Erythroblast (primary cell): ENCODE data around the gene IGF1.

Experiments
- DNase-seq, 2 experiments: peaks; one replicate each; lab custom pipeline; 2025; lab: John Stamatoyannopoulos, UW
- GATA1 ChIP-seq: IDR thresholded peaks from 2 replicates; pipeline ENCODE4 v1.6.1; 2011; ENCODE audit warnings: low read depth, mild to moderate bottlenecking, control low read depth, low read length, moderate library complexity
- POLR2A ChIP-seq: IDR thresholded peaks from 2 replicates; pipeline ENCODE4 v1.6.1; 2011; ENCODE audit warnings: mild to moderate bottlenecking, low read length

The IGF1 gene

DNA sequence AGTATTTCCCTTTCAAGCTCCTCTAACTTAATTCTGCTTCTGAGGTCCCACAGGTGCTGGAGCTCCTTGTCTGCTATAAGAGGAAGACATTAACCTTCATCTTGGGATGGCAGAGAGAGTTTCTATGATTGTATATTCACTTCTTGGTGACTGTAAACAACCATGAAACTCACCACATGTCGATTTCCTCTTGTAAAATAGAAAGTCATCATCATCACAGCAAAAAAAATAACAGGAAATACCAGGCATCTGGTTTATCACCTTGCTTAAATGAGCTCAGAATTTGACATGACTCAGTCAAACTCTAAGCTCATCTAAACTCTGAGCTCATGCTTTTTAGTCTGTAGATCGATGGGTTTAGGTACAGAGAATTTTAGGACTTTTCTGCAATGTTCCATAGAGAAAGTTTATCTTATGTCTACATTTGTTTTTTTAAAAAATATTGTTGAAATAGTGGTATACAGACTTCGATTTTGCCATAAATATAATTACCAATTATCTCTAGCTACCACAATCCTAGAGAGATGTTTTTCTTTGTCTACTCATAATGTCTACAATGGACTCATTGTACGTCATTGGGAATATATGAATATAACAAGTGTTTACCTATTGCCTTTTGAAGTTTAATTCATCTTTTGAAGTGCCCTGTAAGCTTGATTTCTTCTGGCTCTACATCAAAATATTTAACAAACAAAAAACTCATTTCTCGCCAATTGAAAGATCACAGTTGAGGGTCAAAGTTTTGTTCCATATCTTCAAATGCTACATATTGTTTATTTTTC, 58.4 kb downstream of the IGF1 start:
- TF ChIP-seq POLR2A (no peak), GATA1 (no peak)
- DNase-seq, result no peak

GRCh38 chr12:102419094-102419764, 61.1 kb downstream of the IGF1 start:
- TF ChIP-seq GATA1 (no peak), POLR2A (no peak)
- no peak for DNase-seq

DNA sequence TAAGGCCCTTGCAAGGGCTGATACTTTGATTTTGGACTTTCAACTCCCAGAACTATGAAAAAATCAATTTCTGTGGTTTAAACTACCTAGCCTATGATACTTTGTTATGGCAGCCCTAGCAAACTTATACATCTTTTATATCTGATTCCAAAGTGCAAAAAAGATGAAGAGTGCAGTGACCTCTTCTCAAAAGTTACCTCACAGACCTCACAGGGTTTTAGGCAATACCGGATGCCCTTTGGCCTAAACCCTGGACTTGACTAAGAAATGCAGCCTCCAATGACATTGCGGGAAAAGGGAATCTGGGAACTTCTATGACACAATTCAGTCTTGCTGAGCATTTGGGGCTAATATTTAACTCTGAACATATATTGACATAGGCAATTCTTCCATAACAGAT, 63.3 kb downstream of the IGF1 start:
- DNase-seq, result no peak
- TF ChIP-seq POLR2A (no peak), GATA1 (no peak)

DNA sequence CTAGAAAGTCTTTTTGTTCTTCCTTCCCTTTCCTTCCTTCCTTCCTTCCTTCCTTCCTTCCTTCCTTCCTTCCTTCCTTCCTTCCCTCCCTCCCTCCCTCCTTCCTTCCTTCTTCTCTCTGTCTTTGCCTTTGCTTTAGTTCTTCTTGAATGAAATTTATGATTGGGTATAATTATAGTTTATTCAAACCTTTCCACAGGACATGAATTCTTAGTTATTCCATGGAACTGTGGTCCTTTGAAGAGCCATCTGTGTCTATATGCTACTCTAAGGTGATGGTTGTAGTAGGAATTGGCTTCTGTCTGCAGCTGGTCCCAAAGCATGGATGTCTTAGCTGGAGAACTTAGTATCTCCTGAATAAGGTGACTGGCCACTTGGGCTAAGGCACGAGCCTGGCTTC, 64.8 kb downstream of the IGF1 start:
- TF ChIP-seq POLR2A (no peak), GATA1 (no peak)
- DNase-seq, result no peak

DNA sequence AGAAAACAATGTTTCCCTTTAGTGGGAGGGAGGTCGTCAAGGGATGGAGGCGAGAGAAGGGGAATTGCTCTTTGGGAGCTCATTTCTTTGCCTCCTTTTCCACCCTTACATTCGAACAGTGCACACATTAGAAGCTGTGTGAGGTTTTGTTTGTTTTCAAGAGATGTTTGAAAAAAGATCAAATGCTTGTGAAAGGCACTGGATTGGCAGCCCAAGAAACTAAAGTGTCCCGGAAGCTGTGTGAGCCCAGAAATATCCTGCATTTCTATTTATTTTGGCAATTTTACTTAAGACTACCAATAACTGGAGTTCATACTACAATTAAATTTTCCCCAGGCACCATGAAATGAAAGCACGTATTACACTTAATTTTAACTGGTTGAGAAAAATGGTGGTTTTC, 67.0 kb downstream of the IGF1 start:
- no peak for DNase-seq
- TF ChIP-seq GATA1 (no peak), POLR2A (no peak)

- TF ChIP-seq GATA1 (no peak), POLR2A (no peak)
- DNase-seq, result no peak
These were observed 69.9 kb downstream of the IGF1 start for GRCh38 chr12:102410511-102410910.

GRCh38 chr12:102408487-102409297, 71.7 kb downstream of the IGF1 start:
- TF ChIP-seq GATA1, result no peak
- DNase-seq, result no peak

GRCh38 chr12:102407776-102408486, 72.4 kb downstream of the IGF1 start:
- no peak for DNase-seq
- TF ChIP-seq POLR2A, result no peak
- TF ChIP-seq GATA1, result no peak

DNA sequence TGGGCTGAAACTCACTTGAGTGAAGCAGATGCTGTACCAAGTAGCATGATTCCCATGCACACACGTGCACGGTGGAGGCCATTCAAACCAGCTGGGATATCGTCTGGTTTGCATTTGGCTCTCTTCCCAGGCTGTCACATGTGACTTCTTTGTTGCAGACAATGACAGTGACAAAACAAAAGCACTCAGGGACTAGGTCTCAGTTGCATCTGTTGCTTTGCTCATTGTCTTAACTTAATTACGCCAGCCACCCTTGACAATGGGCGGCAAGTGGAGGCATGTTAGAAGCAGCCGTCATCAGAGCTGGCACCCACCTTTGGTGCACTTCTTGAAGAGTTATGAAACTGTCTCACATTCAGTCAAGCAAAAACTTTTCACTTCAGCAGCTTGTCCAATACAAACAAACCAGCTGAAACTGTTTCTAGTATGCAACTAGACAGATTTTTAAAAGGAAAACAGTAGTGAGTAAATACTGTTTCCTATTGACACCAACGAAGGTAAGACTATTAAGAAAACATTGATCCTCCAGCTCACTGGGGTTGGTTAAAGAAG, 74.3 kb downstream of the IGF1 start:
- no peak for TF ChIP-seq POLR2A
- TF ChIP-seq GATA1, result no peak
- no peak for DNase-seq

DNA sequence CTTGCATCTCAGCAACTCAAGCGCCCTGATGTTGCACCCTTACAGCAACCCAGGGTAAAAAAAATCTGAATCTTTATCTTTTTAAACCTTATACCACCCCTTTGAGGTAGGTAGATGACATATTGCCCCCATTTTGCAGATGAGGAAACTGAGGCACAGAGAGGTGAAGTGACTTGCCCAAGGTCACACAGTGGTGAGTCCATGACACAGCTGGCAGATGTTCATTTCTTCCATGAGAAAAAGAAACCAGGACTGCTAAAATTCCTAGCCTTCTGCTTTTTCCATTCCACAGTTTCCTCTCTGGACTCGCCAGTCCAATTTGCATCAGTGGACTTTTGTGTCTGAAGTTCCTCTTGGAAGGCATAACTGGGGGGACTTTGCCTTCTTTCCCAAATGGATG, 79.3 kb downstream of the IGF1 start:
- DNase-seq, result no peak
- no peak for TF ChIP-seq POLR2A
- TF ChIP-seq GATA1, result no peak

GRCh38 chr12:102399653-102400052, 80.7 kb downstream of the IGF1 start:
- DNase-seq, result no peak
- TF ChIP-seq GATA1, result no peak
- no peak for TF ChIP-seq POLR2A

DNA sequence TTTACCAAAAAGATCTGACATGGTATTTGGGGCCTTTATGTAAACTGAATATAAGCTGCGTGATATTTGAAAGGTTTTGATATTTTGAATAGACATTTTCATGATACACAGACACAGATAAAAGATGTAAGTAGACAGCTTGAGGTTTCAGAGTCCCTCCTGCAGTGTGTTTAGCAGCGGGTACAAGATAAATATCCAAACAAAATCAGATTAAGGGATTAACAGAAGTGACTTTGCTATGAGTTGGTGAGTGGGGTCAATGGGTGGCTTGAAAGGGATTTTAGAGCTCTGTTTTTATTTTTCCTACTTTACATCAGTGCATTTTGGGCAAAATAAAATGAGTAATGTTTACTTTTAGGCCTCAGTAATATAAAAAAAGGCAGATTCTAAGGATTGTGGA, 84.1 kb downstream of the IGF1 start:
- TF ChIP-seq GATA1, result no peak
- TF ChIP-seq POLR2A, result no peak
- DNase-seq, result no peak

GRCh38 chr12:102394200-102394599, 86.2 kb downstream of the IGF1 start:
- no peak for TF ChIP-seq POLR2A
- TF ChIP-seq GATA1, result no peak
- DNase-seq, result no peak
